GM23338 (cell line): ENCODE measurements around the gene SLIT1. TPM values are rescaled to one million over a fixed set of nuclear protein-coding genes. Genes with fewer than 3 reads are reported as not detected.
A peak's percentile ranks its signal among the peaks of the same experiment; 100 is the strongest.

Experiments
- ATAC-seq: fragments of 200-7000 bp; cut with Tn5 transposase; 3 replicates; pipeline ENCODE4 v1.9.1; 2020
- DNase-seq: peaks from one replicate; pipeline ENCODE4 v3.0.0-alpha.2; 2015; ENCODE audit warnings: low spot score
- H2AFZ ChIP-seq: fragments of 200-600 bp; sonication (generic); 2 replicates; pipeline ENCODE4 v1.8.0; 2016; ENCODE audit warnings: antibody characterized with exemption, mild to moderate bottlenecking, moderate library complexity
- H3F3A ChIP-seq: fragments of 200-600 bp; sonication (generic); replicated peaks from 2 replicates; pipeline ENCODE4 v1.8.0; 2017; ENCODE audit warnings: antibody characterized with exemption, mixed run types, low read depth
- H3K27ac ChIP-seq: fragments of 200-600 bp; sonication (generic); 2 replicates; pipeline ENCODE4 v1.6.1; 2016; ENCODE audit warnings: low read depth
- H3K27me3 ChIP-seq: fragments of 200-600 bp; sonication (generic); 2 replicates; pipeline ENCODE4 v1.8.0; 2016; ENCODE audit warnings: mild to moderate bottlenecking, mixed run types, moderate library complexity; ENCODE audit not compliant: insufficient read depth
- H3K36me3 ChIP-seq: fragments of 200-600 bp; sonication (generic); 2 replicates; pipeline ENCODE4 v1.8.0; 2016; ENCODE audit warnings: mild to moderate bottlenecking; ENCODE audit not compliant: insufficient read depth
- H3K4me1 ChIP-seq: fragments of 200-600 bp; sonication (generic); 2 replicates; pipeline ENCODE4 v1.8.0; 2016; ENCODE audit warnings: mild to moderate bottlenecking, moderate library complexity; ENCODE audit not compliant: insufficient read depth
- H3K4me2 ChIP-seq: fragments of 200-600 bp; sonication (generic); 2 replicates; pipeline ENCODE4 v1.7.1; 2017; ENCODE audit warnings: mixed run types
- H3K4me3 ChIP-seq: fragments of 200-600 bp; sonication (generic); 2 replicates; pipeline ENCODE4 v1.6.1; 2016; ENCODE audit warnings: mixed run types
- H3K79me2 ChIP-seq: fragments of 200-600 bp; sonication (generic); replicated peaks from 2 replicates; pipeline ENCODE4 v1.8.0; 2017; ENCODE audit warnings: mild to moderate bottlenecking; ENCODE audit not compliant: insufficient read depth
- H3K9me2 ChIP-seq: fragments of 200-600 bp; sonication (generic); 2 replicates; pipeline ENCODE4 v1.8.0; 2017; ENCODE audit not compliant: insufficient read depth
- H4K20me1 ChIP-seq: fragments of 200-600 bp; sonication (generic); replicated peaks from 2 replicates; pipeline ENCODE4 v1.8.0; 2017; ENCODE audit warnings: mild to moderate bottlenecking; ENCODE audit not compliant: insufficient read depth
- H3K27ac Mint-ChIP-seq: 2 replicates; pipeline ENCODE4 v1.8.0; 2020; ENCODE audit warnings: inconsistent platforms, mild to moderate bottlenecking, moderate library complexity, mixed read lengths
- H3K27me3 Mint-ChIP-seq: 3 replicates; pipeline ENCODE4 v1.8.0; 2022; ENCODE audit warnings: low read depth, mild to moderate bottlenecking, moderate library complexity, mixed read lengths, inconsistent platforms; ENCODE audit not compliant: insufficient read depth, poor library complexity
- H3K36me3 Mint-ChIP-seq: 3 replicates; pipeline ENCODE4 v1.8.0; 2021; ENCODE audit warnings: low read depth, mild to moderate bottlenecking, inconsistent platforms, moderate library complexity, mixed read lengths
- H3K4me1 Mint-ChIP-seq: 3 replicates; pipeline ENCODE4 v1.8.0; 2020; ENCODE audit warnings: mild to moderate bottlenecking, inconsistent platforms, mixed read lengths
- H3K4me3 Mint-ChIP-seq: 3 replicates; pipeline ENCODE4 v1.8.0; 2021; ENCODE audit warnings: moderate library complexity, mild to moderate bottlenecking, inconsistent platforms, mixed read lengths
- H3K9me3 Mint-ChIP-seq: 3 replicates; pipeline ENCODE4 v1.8.0; 2020; ENCODE audit warnings: moderate library complexity, mild to moderate bottlenecking, inconsistent platforms, mixed read lengths
- CTCF ChIP-seq, 2 experiments: fragments of 200-600 bp in 1 of 2; sonication (generic) in 1 of 2; conservative IDR thresholded peaks; 2 replicates each; pipeline versions ENCODE4 v1.5.1 to v1.6.1; 2016 to 2017; ENCODE audit warnings: antibody characterized with exemption in 2 of 2, low read depth in 2 of 2, mild to moderate bottlenecking in 2 of 2, moderate library complexity in 1 of 2
- ETS1 ChIP-seq: IDR thresholded peaks from 2 replicates; pipeline ENCODE4 v1.6.1; 2016; ENCODE audit warnings: antibody characterized with exemption
- ZNF114 ChIP-seq: fragments of 250-450 bp; sonication (Bioruptor Pico); IDR thresholded peaks from 2 replicates; pipeline ENCODE4 v1.5.0; 2020; ENCODE audit warnings: mild to moderate bottlenecking, moderate library complexity
- polyA plus RNA-seq: library from polyadenylated mRNA; unstranded; fragments of >200 nt; fragmentation: Nextera tagmentation; extraction: Ambion mirVana; gene quantifications from 2 replicates; pipeline ENCODE4 v1.2.1, GENCODE V29; 2016
- total RNA-seq: library from RNA; depleted of rRNA; stranded (reverse); fragments of >200 nt; shearing (Covaris generic); gene quantifications from 2 replicates; pipeline ENCODE4 v1.2.3, GENCODE V29; 2014
- TF ChIP-seq, protein P1 (sequence below): fragments of 250-450 bp; sonication (Bioruptor Pico); IDR thresholded peaks from 2 replicates; pipeline ENCODE4 v1.5.0; 2020; ENCODE audit warnings: mild to moderate bottlenecking, moderate library complexity

The SLIT1 gene
- total and polyA plus RNA-seq, 2 experiments from 2014 or later = 0.76 to 1.7 TPM

GRCh38 chr10:97079448-97079847 is 106.3 kb downstream of the SLIT1 start:
- Mint-ChIP-seq H3K27ac (no peak overlapping the region), H3K9me3 (no peaks in the 10 kb centered on the region), H3K4me3 (no peak overlapping the region), H3K36me3 (no peaks in the 10 kb centered on the region), H3K27me3 (no peaks in the 10 kb centered on the region), H3K4me1 (peaks cover 32% of the 10 kb centered on the region)
- peak overlapping the region; percentile 44 for H3K4me2 ChIP-seq
- no peaks in the 10 kb centered on the region for H3K27me3 ChIP-seq
- H3K79me2 ChIP-seq = no peaks in the 10 kb centered on the region
- H2AFZ ChIP-seq = peak overlapping the region; percentile 63
- TF ChIP-seq ETS1 = no peak
- TF ChIP-seq CTCF (conservative IDR thresholded peaks at IDR 0.05; ENCODE audit: low read depth in 2 of 2) = no peak
- no peak for TF ChIP-seq ZNF114 (CRISPR knock-in tag)
- TF ChIP-seq, protein P1, sequence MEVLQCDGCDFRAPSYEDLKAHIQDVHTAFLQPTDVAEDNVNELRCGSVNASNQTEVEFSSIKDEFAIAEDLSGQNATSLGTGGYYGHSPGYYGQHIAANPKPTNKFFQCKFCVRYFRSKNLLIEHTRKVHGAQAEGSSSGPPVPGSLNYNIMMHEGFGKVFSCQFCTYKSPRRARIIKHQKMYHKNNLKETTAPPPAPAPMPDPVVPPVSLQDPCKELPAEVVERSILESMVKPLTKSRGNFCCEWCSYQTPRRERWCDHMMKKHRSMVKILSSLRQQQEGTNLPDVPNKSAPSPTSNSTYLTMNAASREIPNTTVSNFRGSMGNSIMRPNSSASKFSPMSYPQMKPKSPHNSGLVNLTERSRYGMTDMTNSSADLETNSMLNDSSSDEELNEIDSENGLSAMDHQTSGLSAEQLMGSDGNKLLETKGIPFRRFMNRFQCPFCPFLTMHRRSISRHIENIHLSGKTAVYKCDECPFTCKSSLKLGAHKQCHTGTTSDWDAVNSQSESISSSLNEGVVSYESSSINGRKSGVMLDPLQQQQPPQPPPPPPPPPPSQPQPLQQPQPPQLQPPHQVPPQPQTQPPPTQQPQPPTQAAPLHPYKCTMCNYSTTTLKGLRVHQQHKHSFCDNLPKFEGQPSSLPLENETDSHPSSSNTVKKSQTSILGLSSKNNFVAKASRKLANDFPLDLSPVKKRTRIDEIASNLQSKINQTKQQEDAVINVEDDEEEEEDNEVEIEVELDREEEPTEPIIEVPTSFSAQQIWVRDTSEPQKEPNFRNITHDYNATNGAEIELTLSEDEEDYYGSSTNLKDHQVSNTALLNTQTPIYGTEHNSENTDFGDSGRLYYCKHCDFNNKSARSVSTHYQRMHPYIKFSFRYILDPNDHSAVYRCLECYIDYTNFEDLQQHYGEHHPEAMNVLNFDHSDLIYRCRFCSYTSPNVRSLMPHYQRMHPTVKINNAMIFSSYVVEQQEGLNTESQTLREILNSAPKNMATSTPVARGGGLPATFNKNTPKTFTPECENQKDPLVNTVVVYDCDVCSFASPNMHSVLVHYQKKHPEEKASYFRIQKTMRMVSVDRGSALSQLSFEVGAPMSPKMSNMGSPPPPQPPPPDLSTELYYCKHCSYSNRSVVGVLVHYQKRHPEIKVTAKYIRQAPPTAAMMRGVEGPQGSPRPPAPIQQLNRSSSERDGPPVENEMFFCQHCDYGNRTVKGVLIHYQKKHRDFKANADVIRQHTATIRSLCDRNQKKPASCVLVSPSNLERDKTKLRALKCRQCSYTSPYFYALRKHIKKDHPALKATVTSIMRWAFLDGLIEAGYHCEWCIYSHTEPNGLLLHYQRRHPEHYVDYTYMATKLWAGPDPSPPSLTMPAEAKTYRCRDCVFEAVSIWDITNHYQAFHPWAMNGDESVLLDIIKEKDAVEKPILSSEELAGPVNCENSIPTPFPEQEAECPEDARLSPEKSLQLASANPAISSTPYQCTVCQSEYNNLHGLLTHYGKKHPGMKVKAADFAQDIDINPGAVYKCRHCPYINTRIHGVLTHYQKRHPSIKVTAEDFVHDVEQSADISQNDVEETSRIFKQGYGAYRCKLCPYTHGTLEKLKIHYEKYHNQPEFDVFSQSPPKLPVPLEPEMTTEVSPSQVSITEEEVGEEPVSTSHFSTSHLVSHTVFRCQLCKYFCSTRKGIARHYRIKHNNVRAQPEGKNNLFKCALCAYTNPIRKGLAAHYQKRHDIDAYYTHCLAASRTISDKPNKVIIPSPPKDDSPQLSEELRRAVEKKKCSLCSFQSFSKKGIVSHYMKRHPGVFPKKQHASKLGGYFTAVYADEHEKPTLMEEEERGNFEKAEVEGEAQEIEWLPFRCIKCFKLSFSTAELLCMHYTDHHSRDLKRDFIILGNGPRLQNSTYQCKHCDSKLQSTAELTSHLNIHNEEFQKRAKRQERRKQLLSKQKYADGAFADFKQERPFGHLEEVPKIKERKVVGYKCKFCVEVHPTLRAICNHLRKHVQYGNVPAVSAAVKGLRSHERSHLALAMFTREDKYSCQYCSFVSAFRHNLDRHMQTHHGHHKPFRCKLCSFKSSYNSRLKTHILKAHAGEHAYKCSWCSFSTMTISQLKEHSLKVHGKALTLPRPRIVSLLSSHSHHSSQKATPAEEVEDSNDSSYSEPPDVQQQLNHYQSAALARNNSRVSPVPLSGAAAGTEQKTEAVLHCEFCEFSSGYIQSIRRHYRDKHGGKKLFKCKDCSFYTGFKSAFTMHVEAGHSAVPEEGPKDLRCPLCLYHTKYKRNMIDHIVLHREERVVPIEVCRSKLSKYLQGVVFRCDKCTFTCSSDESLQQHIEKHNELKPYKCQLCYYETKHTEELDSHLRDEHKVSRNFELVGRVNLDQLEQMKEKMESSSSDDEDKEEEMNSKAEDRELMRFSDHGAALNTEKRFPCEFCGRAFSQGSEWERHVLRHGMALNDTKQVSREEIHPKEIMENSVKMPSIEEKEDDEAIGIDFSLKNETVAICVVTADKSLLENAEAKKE (CRISPR knock-in tag) = no peak
- no peaks in the 10 kb centered on the region for H3F3A ChIP-seq
- no peaks in the 10 kb centered on the region for H3K9me2 ChIP-seq
- H3K27ac ChIP-seq = peak overlapping the region; percentile 74; the same call in 1 of the 2 replicates
- ATAC-seq = no peak
- H3K4me1 ChIP-seq = peaks cover 21% of the 10 kb centered on the region
- DNase-seq = no peak
- H3K4me3 ChIP-seq = no peak overlapping the region
- no peaks in the 10 kb centered on the region for H3K36me3 ChIP-seq
- H4K20me1 ChIP-seq = no peaks in the 10 kb centered on the region
